ENCODE measurements around the gene KIF3B. TPM values are rescaled to one million over a fixed set of nuclear protein-coding genes. Genes with fewer than 3 reads are reported as not detected.

KIF3B gene
- 29.0 TPM for total RNA-seq
- long read RNA-seq, full-length matches to known transcripts, result 10 of 27 reads
- long read RNA-seq, partial matches to known transcripts, result 15 of 27 reads
- long read RNA-seq, other reads (novel, unspliced or antisense), result 2 of 27 reads

DNA sequence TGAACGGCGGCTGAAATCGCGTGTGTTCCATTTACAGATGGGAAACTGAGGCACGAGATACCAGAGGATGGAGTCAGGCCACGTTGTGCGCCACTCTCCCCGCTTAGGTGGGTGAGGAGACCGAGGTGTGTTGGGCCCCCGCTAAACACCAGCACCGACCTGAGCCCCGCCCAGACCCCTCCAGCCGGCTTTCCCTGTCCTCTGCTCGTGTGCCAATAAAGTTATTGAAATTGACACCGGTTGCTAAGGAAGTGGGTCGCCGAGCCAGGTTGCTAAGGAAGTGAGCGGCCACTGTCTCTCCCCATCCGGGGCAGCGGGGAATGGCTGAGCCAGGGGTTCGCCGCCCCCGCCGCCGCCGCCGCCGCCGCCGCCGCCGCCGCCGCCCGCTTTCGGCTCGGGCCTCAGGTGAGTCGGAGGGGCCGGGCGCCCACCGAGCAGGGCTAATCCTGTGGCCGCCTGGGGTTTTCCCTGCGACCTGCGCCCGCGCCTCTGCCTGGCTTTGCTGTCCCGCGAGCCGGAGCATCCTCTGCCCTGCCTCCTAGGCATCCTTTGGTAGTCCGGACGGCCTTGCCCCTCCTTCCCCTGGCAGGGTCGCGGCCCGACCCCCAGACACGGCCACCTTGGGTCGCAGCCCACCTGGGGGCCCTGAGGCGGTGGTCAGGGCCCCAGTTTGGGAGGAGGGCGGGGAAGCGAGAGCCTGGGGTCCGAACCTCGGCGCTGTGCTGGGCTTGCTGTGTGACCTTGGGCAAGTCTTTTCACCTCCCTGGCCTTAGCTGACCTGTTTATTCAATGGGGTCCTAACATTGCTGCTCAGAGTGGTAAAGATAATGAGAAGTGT, at the start of gene KIF3B:
Gene KIF3B, plus strand, starts transcription at position 291 of the 838 bp plus-strand sequence. CDS start 32,127 bp downstream, outside the sequence.
- intact Hi-C loops (cut with DNase I), result no loop called here
- peak within 1 kb of the TSS; percentile 79 for H3K27ac ChIP-seq

DNA sequence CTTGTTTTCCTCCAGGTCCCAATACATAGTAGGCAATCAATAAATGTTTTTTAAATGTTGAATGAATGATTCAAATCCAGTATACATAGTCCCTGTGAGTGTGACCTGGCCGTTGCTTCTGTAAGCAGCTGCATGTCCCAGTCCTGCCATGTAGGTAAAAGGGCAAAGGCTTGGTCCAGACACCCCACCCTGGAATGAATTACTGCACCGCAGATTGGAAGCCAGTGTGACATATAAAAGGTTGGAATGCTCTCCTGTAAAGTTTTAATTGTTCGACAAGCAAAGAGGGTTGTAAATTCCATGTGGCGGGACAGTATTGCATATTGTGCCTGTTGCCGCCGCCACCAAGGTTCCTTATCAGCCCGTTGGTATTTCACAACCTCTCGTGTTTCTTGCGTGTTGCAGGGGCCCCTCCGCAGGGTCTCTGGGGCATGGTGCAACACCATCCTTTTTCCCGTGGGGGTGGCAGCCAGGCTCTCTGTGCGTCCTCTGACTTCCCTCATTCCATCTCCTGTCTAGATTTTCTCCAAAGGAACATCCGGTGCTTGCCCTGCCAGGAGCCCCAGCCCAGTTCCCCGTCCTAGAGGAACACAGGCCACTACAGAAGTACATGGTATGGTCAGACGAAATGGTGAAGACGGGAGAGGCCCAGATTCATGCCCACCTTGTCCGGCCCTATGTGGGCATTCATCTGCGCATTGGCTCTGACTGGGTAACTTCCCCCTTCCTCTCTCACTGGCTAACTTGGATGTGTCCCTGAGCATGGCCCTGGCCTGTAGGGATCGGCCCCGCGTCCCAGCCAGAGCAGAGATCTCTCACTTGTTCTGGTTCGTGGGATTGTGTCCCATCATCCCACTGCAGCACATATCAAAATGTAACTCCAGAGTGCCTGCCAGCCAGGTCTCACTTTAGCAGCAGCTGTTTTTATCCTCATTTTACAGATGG, 49.4 kb upstream of the KIF3B start:
- Histone ChIP-seq H3K4me1 (peaks cover 23% of the 10 kb centered on the region), H3K36me3 (peaks cover 47% of the 10 kb centered on the region), H3K9me3 (no peaks in the 10 kb centered on the region), H3K4me3 (no peak overlapping the region), H3K27me3 (no peaks in the 10 kb centered on the region), H3K27ac (peak overlapping the region; percentile 68)
- TF ChIP-seq, protein P1, sequence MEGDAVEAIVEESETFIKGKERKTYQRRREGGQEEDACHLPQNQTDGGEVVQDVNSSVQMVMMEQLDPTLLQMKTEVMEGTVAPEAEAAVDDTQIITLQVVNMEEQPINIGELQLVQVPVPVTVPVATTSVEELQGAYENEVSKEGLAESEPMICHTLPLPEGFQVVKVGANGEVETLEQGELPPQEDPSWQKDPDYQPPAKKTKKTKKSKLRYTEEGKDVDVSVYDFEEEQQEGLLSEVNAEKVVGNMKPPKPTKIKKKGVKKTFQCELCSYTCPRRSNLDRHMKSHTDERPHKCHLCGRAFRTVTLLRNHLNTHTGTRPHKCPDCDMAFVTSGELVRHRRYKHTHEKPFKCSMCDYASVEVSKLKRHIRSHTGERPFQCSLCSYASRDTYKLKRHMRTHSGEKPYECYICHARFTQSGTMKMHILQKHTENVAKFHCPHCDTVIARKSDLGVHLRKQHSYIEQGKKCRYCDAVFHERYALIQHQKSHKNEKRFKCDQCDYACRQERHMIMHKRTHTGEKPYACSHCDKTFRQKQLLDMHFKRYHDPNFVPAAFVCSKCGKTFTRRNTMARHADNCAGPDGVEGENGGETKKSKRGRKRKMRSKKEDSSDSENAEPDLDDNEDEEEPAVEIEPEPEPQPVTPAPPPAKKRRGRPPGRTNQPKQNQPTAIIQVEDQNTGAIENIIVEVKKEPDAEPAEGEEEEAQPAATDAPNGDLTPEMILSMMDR (IDR thresholded peaks at IDR 0.05), result no peak
- intact Hi-C loops (cut with DNase I), result no loop called here
- peak; percentile 78 for ATAC-seq
- peak; percentile 68 for DNase-seq

More for the DNA sequence above, at the start of gene KIF3B:
- Histone ChIP-seq H3K27me3 (no peaks in the 10 kb centered on the region), H3K4me1 (peaks cover 12% of the 10 kb centered on the region), H3K36me3 (no peaks in the 10 kb centered on the region), H3K9me3 (no peaks in the 10 kb centered on the region), H3K4me3 (peak within 1 kb of the TSS; percentile 96)
- peak; percentile 92 for DNase-seq
- ATAC-seq, result peak; percentile 97
- TF ChIP-seq, protein P1 (IDR thresholded peaks at IDR 0.05), result no peak

DNA sequence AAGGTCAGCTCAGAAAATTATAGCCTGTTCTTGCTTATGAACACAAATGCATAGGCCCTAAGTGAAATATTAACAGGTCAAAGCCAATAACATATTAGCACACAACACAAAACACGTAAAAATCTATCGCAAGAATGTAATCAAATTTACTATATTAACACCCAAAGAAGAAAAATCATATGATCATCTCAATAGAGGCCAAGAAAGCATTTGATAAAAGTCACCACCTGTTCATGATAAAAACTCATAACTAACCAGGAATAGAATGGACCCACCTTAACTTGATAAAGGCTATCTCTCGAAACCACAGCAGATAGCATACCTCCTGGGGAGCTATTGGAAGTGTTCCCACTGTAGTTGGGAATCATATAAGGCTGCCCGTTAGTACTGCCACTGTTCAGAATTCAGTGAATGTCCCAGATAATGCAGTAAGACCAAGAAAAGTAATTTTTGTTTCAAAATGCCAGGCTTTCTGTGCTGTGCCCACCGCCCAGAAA, 48.2 kb upstream of the KIF3B start:
- no peak overlapping the region for H3K4me3 ChIP-seq
- DNase-seq, result no peak
- TF ChIP-seq, protein P1 (IDR thresholded peaks at IDR 0.05), result no peak
- H3K27ac ChIP-seq, result no peak overlapping the region
- no peak for ATAC-seq
- intact Hi-C loops (cut with DNase I), result no loop called here
- no peaks in the 10 kb centered on the region for H3K27me3 ChIP-seq
- peaks cover 23% of the 10 kb centered on the region for H3K4me1 ChIP-seq
- peaks cover 40% of the 10 kb centered on the region for H3K36me3 ChIP-seq
- no peaks in the 10 kb centered on the region for H3K9me3 ChIP-seq

DNA sequence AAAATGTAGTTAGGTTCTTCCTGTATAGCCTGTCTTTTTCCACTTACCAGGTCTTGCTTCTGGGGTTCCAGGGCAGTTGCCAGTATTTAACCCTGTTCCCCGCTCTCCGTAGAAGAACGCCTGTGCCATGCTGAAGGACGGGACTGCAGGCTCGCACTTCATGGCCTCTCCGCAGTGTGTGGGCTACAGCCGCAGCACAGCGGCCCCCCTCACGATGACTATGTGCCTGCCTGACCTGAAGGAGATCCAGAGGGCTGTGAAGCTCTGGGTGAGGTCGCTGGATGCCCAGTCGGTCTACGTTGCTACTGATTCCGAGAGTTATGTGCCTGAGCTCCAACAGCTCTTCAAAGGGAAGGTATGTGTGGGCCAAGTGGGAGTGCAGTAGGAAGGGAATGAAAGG, 46.7 kb upstream of the KIF3B start:
- Histone ChIP-seq H3K4me3 (no peak overlapping the region), H3K27me3 (no peaks in the 10 kb centered on the region), H3K27ac (no peak overlapping the region), H3K36me3 (peaks cover 54% of the 10 kb centered on the region), H3K9me3 (no peaks in the 10 kb centered on the region), H3K4me1 (peaks cover 23% of the 10 kb centered on the region)
- intact Hi-C loops (cut with DNase I), result no loop called here
- no peak for DNase-seq
- no peak for ATAC-seq
- TF ChIP-seq, protein P1 (IDR thresholded peaks at IDR 0.05), result no peak

DNA sequence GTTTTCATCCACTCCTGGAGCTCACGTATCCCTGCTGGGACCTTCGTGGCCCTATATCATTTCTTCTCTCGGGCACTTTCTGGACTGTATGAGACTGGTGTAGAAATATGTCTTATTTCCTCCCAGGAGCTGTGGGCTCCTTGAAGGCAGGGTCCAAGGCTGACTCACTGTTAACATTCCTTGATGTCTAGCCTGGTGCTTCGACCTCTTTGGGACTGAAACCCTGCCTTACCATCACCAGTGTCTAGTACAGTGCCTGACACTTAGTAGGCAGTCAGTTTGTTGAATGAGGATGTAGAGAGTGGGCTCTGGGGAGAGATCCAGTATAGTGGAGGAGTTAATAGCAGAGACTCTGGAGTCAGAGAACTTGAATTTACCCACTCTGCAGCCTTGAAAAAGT, 46.2 kb upstream of the KIF3B start:
- no peaks in the 10 kb centered on the region for H3K9me3 ChIP-seq
- no peaks in the 10 kb centered on the region for H3K27me3 ChIP-seq
- no peak overlapping the region for H3K27ac ChIP-seq
- ATAC-seq, result no peak
- intact Hi-C loops (cut with DNase I), result no loop called here
- H3K36me3 ChIP-seq, result peaks cover 56% of the 10 kb centered on the region
- DNase-seq, result no peak
- TF ChIP-seq, protein P1 (IDR thresholded peaks at IDR 0.05), result no peak
- H3K4me3 ChIP-seq, result no peak overlapping the region
- H3K4me1 ChIP-seq, result peaks cover 23% of the 10 kb centered on the region

Measured in upper lobe of right lung (tissue), 1 donor.